Neural cell (in vitro differentiated cells): ENCODE data around the gene AGTRAP.

ENCODE experiments used
- CTCF ChIP-seq: fragments of 450-650 bp; IDR thresholded peaks from 2 replicates; pipeline ENCODE4 v1.5.1; 2014; ENCODE audit warnings: antibody characterized with exemption, mild to moderate bottlenecking, moderate library complexity; ENCODE audit not compliant: poor library complexity, severe bottlenecking
- EP300 ChIP-seq: fragments of 450-650 bp; conservative IDR thresholded peaks from 2 replicates; pipeline ENCODE4 v1.6.1; 2014; ENCODE audit warnings: antibody characterized with exemption, mild to moderate bottlenecking, moderate library complexity; ENCODE audit not compliant: poor library complexity, severe bottlenecking
- EZH2 ChIP-seq: fragments of 200-600, 300-800 bp; shearing (Covaris generic), sonication (generic); IDR thresholded peaks from 2 replicates; pipeline ENCODE4 v1.6.1; 2014; ENCODE audit warnings: antibody characterized with exemption, low read length, borderline replicate concordance, mild to moderate bottlenecking; ENCODE audit not compliant: insufficient read depth, poor library complexity, severe bottlenecking
- POLR2AphosphoS5 ChIP-seq: IDR thresholded peaks from 2 replicates; pipeline ENCODE4 v1.6.1; 2012
- TAF1 ChIP-seq: IDR thresholded peaks from 2 replicates; pipeline ENCODE4 v1.6.1; 2012; ENCODE audit warnings: low read depth

GRCh38 chr1:11766429-11766776, 30.5 kb downstream of the AGTRAP start:
- TF ChIP-seq CTCF = no peak
- no peak for TF ChIP-seq TAF1
- TF ChIP-seq EZH2 = no peak
- TF ChIP-seq EP300 = no peak
- TF ChIP-seq POLR2AphosphoS5 = no peak
